NCI-H2196 (cell line): ENCODE data around the gene VIP.

ENCODE experiments used
- DNase-seq: peaks from one replicate; lab custom pipeline; 2025; ENCODE audit not compliant: unreplicated experiment; lab: John Stamatoyannopoulos, UW

Gene VIP

GRCh38 chr6:152776833-152777232 lies 26.2 kb downstream of the VIP start:
- no peak for DNase-seq

DNA sequence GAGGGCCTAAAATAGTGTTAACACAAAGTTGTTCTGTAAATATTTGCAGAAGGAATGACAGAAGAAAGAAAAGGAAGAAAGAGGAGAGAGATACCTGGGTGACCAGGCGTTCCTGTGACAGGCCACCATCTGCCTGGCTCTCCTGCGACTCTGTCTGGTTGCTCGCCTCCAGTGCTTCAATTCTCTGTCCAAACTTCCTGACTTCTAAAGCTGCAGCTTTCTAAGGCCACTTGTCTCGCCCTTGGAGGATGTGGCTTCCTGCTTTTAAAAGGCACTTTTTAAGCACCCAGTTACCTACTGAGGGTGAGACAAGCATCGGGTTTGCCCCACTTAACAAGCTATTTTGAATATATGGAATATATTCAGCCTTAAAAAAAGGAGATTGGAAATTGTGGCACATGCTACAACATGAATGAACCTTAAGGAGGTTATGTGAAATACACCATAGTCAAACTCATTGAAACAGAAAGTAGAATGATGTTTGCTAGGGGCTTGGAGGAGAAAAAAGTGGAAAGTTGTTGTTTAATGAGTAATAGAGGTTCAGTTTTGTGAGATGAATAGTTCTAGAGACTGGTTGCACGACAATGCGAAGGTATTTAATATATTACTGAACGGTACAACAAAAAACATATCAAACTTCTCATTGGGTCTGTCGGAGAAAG lies 32.8 kb downstream of the VIP start:
- no peak for DNase-seq

DNA sequence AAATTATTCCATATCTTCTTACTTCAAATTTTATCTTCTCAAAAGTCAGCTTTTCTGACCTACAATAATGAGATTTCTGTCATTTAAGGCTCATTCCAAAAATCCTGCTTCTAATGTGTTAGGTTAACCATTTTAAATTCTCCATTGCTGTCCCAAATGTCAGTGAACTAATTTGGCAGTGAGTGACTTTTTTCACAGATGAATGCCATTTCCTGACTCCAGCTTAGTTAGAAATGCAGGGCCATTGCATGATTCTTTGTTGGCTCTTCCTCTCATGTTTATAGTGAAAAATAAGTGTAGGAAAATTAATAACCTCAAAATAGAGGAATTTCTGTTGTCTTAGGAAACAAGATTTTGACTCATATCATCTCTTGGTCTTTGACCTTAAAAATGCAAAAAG lies 44.1 kb downstream of the VIP start:
- DNase-seq, result no peak

DNA sequence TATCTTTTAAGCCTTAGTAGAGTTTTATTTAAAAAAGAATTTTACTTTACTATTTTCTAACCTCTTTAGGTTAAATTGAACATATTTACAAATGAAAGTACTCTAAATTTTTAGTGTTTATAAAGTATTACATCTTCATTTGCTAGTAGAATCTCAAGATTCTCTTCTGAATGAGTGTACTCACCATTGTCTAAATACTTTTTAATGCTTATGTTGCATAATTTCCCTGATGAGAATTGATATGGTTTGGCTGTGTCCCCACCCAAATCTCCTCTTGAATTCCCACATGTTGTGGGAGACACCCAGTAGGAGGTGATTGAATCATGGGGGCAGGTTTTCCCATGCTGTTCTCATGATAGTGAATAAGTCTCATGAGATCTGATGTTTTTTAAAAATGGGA lies 53.6 kb downstream of the VIP start:
- no peak for DNase-seq
